HG03520 (cell line): ENCODE data around the gene RASD1.

Source experiments
- ATAC-seq: cut with Tn5 transposase; IDR thresholded peaks from one replicate; pipeline ENCODE4 v1.9.1; 2021; ENCODE audit warnings: mild to moderate bottlenecking, moderate library complexity; ENCODE audit not compliant: unreplicated experiment

The RASD1 gene

GRCh38 chr17:17511293-17511741 is 15.1 kb upstream of the RASD1 start:
- no peak for ATAC-seq

DNA sequence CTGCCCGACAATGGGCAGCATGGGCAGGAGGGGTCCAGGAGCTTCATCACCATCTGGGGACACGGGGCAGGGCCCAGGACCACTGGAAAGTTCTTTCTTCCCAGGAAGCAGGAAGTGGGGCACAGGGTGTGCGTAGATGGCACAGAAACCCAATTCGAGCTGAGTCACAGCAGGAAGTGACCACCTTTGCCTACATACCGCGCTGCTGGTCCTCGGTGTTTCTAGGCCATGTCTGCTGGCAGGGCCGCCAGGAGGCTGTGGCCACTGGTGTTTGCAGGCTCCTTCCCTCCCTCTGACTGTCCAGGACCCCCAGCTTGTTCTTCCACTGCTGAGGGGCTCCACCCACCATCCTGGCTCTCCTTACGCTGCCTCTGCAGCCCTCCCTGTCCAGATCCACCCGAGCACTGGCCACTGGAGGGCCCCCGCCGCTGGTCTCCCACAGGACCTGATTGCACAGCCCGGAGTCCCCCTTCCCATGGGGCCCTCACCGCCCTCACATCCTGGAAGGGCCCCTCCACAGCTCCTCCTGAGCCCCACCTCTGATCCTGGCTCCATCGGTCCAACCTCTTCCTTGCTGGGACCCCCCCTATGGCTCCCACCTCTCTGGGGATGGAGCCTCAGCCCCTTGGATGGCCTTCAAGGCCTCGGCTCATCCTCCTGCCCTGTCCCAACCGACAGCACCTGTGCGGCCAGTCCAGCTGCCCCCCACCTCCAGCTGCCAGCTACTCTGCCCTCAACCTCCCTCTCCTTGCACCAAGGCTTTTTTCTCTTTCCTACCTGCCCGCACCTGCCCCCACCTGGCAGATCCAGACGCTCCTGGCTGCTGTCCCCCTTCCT is 14.5 kb upstream of the RASD1 start:
- no peak for ATAC-seq

DNA sequence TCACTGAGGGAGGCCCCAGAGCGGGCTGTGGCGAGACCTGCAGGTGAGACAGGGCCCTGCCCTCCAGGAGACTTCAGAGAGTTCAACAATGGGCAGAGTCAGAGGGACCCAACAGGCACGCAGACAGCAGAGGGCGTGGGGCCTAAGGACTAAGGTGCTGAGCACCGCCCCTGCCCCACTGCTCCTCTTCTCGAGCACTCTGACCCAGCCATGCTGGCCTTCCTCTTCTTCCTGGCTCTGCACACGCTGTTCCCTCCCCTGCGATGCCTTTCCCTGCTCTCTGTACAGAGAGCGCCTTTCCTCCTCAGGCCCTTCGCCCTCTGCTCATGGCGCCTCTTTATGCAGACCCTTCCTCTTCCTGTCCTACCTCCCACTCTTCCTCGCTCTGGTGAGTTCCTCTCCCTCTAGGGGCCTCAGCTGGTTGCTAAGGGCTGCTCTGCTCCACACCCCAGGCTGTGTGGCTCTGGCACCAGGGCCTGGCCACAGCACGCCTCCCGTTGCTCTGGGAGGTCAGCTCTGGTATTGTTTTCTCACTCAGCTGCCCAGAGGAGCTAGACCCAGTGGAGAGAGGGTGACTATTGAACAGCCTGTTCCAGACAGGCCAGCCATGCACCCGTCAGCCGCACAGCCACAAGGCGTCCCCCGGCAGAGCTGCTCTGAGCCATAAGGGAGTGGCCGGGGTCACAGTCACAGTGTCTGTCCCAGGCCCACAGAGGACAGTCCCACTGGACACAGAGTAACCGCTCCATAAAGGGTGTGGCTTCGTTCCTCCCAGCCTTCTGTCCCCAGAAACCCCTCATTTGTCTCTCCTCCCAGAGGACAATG is 13.6 kb upstream of the RASD1 start:
- no peak for ATAC-seq

- ATAC-seq = no peak
Measured at GRCh38 chr17:17508646-17509591, 12.7 kb upstream of the RASD1 start.

- ATAC-seq = no peak
Measured at GRCh38 chr17:17508019-17508535, 11.9 kb upstream of the RASD1 start.

- no peak for ATAC-seq
Measured at GRCh38 chr17:17507465-17508011, 11.3 kb upstream of the RASD1 start.

- ATAC-seq = no peak
Measured at GRCh38 chr17:17506893-17507464, 10.8 kb upstream of the RASD1 start.

- no peak for ATAC-seq
Measured at GRCh38 chr17:17506181-17506741, 10.1 kb upstream of the RASD1 start.

GRCh38 chr17:17505610-17506171 is 9.5 kb upstream of the RASD1 start:
- no peak for ATAC-seq

GRCh38 chr17:17505151-17505550 is 9.0 kb upstream of the RASD1 start:
- ATAC-seq = no peak

DNA sequence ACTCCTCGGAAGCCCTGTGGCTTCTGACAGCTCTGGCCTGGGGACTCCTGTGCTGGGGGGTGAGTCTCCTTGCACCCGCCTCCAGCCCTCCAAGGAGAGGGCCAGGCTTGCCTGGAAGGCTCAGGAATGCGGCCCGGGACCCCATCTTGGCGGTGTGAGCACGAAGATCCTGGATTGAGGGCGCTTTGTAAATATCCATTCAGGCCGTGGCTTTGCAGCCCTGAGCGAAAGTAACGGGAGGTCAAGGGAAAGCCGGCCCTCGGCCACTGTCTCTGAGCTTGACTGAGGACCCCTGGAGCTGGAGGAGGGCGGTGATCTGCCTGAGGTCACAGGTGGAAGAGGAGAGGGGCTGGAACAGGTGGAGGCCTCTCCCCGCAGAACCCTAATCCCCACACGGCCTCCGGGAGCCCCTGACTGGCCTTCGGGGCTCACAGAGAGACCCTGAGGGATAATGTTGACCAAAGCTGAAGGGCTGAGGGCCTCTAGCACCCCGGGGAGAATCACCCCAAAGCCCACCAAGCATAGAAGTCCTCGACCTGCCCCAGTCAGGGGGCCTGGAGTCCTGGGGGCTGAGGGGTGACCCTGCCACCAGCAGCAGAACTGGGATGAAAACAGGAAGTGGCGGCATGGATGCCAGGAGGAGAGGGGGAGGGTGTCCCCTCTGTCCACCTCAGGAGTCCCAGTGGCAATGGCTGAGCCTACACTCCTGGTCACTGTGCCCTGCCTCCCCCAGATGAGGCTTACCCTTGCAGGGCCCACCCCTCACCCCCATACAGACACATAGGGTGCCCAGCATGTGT is 8.3 kb upstream of the RASD1 start:
- no peak for ATAC-seq

DNA sequence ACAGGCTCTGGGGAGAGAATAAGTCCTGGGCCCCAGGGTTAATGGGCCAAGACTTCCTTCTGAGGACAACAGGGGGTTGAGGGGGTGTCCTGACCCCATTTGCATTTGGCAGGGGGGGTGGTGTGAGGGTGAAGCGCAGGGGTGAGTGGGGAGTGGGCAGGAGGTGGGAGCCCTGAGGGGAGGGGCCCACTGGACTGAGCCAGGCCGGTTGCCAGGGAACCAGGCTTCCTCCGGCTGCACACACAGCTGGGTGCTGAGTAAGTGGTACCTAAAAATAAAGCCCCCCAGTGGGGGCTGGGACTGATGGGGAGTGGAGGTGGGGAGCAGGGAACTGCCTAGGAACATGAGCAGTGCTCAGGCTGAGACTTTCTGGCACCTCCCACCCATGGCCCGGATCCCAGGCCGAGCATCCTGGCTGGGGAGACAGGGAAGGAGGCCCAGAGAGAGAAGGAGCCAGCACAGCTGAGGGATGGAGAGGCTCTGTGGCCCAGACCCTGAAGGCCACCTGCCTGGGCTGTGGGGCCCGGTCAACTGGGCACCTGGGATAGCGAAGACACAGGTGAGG is 7.5 kb upstream of the RASD1 start:
- ATAC-seq = no peak

- no peak for ATAC-seq
Measured at GRCh38 chr17:17502741-17503565, 6.8 kb upstream of the RASD1 start.

DNA sequence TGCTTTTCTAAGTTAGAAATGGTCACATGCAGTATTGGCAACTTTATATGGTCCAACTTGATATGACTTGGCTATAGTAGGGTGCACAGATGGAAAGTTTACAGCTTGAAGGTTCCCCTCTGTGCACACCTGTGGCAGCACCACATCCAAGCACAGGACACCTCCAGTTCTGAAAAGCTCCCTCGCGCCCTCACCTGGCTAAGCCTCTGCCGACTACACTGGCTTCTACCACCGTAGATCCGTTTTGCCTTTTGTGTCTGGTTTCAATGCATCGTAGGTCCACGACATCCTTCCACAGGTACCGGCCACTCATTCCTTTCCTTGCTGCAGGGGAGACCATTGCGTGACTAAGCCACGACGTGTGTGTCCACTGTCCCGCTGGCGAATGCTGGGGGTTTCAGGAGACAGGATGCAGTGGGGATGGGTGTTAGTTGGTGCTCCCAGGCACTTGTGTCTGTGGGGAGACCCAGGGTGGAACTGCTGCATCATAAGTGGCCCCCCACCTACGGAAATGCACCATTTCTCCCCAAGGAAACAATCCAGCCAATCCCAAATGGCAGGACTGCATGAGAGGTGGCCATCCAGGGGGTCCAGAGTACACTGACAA is 4.9 kb upstream of the RASD1 start:
- no peak for ATAC-seq

- ATAC-seq = no peak
Measured at GRCh38 chr17:17499402-17500145, 3.4 kb upstream of the RASD1 start.

- no peak for ATAC-seq
Measured at GRCh38 chr17:17498606-17499301, 2.6 kb upstream of the RASD1 start.
